ENCODE data around the gene MMP14. TPM values are rescaled to one million over a fixed set of nuclear protein-coding genes. Genes with fewer than 3 reads are reported as not detected.
A peak's percentile ranks its signal among the peaks of the same experiment; 100 is the strongest.

MMP14 gene
- total and polyA plus RNA-seq, 9 of the 15 experiments (the other 6 are each of a cell fraction or from before 2014, with no cell fraction given), result 0.36 to 5.8 (median 1.3) TPM; not detected in 2

DNA sequence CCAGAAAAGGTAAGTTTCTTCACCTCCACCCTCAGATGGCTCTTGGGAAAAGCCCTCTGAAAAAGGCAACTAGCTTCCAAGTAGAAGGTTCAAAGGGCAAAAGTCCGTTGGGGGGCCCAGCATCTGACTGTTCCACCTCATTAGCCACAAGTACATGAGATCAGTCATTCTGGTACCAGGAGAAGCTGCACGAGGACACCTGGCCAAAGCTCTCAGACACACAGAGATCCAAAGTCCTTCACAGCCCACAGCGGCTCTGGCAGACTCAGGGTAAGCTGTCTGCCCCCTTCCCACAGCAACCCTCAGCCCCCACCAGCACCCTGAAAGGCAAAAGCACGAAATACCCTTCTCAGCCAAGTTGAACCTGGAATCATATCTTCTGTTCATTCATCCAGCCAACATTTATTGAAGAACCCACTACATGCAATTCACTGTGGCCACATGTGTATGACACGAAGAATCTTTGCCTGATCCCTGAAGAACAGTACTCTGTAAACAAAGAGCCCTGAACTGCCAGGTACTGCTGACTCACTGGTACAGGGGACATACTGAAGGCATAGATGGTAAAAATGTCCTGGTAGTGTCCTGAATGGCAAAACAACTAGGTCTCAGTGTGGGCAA, 40.2 kb upstream of the MMP14 start (continued):
- TF ChIP-seq RBM14 (IDR thresholded peaks at IDR 0.05; ENCODE audit: borderline replicate concordance, insufficient read depth, low read depth, low read length), result no peak
- TF ChIP-seq C11orf30 (IDR thresholded peaks at IDR 0.05; ENCODE audit: low read depth), result peak; percentile 90
- no peak for TF ChIP-seq TAF9B (IDR thresholded peaks at IDR 0.05; ENCODE audit: partially characterized antibody)
- no peak for TF ChIP-seq ZNF445 (CRISPR knock-in tag; IDR thresholded peaks at IDR 0.05; ENCODE audit: low read depth)
- TF ChIP-seq ERF (CRISPR knock-in tag; IDR thresholded peaks at IDR 0.05), result no peak
- peak; percentile 28; the same call in 1 of the 2 replicates for TF ChIP-seq SMARCE1 (IDR thresholded peaks at IDR 0.05)
- peak; percentile 74 for TF ChIP-seq FOXA1 (IDR thresholded peaks at IDR 0.05; ENCODE audit: borderline replicate concordance)
- TF ChIP-seq DPF2 (IDR thresholded peaks at IDR 0.05), result peak; percentile 57; the same call in 1 of the 2 replicates
- TF ChIP-seq TRIM24 (IDR thresholded peaks at IDR 0.05), result peak in 1 of 2 experiments; percentile 19; a peak in 1 of 4 replicates
- TF ChIP-seq SMARCA4 (IDR thresholded peaks at IDR 0.05), result peak; percentile 48; the same call in 1 of the 2 replicates
- 0 out of 4 replicates have a peak, but pooled peaks of 1 of the 2 experiments have one; percentile 29 for TF ChIP-seq HDAC1 (IDR thresholded peaks at IDR 0.05)
- no peak for TF ChIP-seq SRSF3 (IDR thresholded peaks at IDR 0.05; ENCODE audit: insufficient read depth, low read length)
- TF ChIP-seq MCM5 (IDR thresholded peaks at IDR 0.05; ENCODE audit: low read depth), result no peak
- peak; percentile 55 for TF ChIP-seq ARID1B (IDR thresholded peaks at IDR 0.05)
- TF ChIP-seq ZNF24 (IDR thresholded peaks at IDR 0.05), result 0 out of 2 replicates have a peak, but pooled peaks have one; percentile 21
- TF ChIP-seq CTBP1 (IDR thresholded peaks at IDR 0.05; ENCODE audit: borderline replicate concordance), result peak; percentile 36; the same call in 1 of the 2 replicates
- TF ChIP-seq NFIC (IDR thresholded peaks at IDR 0.05), result no peak
- peak; percentile 34; the same call in 1 of the 2 replicates for TF ChIP-seq JUND (IDR thresholded peaks at IDR 0.05; ENCODE audit: borderline replicate concordance, low read depth, low read length)
- TF ChIP-seq JUND (tag; IDR thresholded peaks at IDR 0.05; ENCODE audit: borderline replicate concordance, low read depth, low read length), result no peak; the same call in 2 of the 3 replicates
- TF ChIP-seq ZKSCAN3 (CRISPR knock-in tag; IDR thresholded peaks at IDR 0.05), result no peak
- TF ChIP-seq SMAD2 (IDR thresholded peaks at IDR 0.05; ENCODE audit: low read depth, low read length), result no peak
- TF ChIP-seq ZNF232 (CRISPR knock-in tag; IDR thresholded peaks at IDR 0.05), result no peak
- TF ChIP-seq FOXK2 (conservative IDR thresholded peaks at IDR 0.05 in 1 of 2, IDR thresholded peaks at IDR 0.05 in 1 of 2; ENCODE audit: low read depth in 2 of 2), result peak; percentile 71 to 79
- TF ChIP-seq FOXA3 (CRISPR knock-in tag; conservative IDR thresholded peaks at IDR 0.05 in 1 of 2, IDR thresholded peaks at IDR 0.05 in 1 of 2), result peak; percentile 91 to 99
- TF ChIP-seq MCM3 (IDR thresholded peaks at IDR 0.05), result no peak
- TF ChIP-seq FOXP1 (CRISPR knock-in tag; IDR thresholded peaks at IDR 0.05), result peak; percentile 58; the same call in 1 of the 2 replicates
- peak; percentile 52 for TF ChIP-seq L3MBTL2 (IDR thresholded peaks at IDR 0.05)
- no peak for TF ChIP-seq RNF2 (IDR thresholded peaks at IDR 0.05)
- peak; percentile 86 for TF ChIP-seq NFE2 (IDR thresholded peaks at IDR 0.05; ENCODE audit: low read depth)
- no peak for TF ChIP-seq NR2C2 (CRISPR knock-in tag; IDR thresholded peaks at IDR 0.05)
- no peak for TF ChIP-seq NR2C2 (tag; IDR thresholded peaks at IDR 0.05)
- TF ChIP-seq PHB (CRISPR knock-in tag; IDR thresholded peaks at IDR 0.05), result no peak
- peak; percentile 31; the same call in 1 of the 2 replicates for TF ChIP-seq NR2C1 (IDR thresholded peaks at IDR 0.05)
- no peak for TF ChIP-seq NR2C1 (tag; IDR thresholded peaks at IDR 0.05)
- peak; percentile 57; the same call in 1 of the 2 replicates for TF ChIP-seq MAFF (IDR thresholded peaks at IDR 0.05; ENCODE audit: low read length)
- peak; percentile 72 for TF ChIP-seq MAFG (tag; conservative IDR thresholded peaks at IDR 0.05)

All from K562 (cell line).